ENCODE measurements around the gene PALM. TPM values are rescaled to one million over a fixed set of nuclear protein-coding genes. Genes with fewer than 3 reads are reported as not detected.

The PALM gene
- 63.5 and 105 TPM in 2 replicates for total RNA-seq
- polyA plus RNA-seq, result 23.0 and 33.0 TPM in 2 replicates

GRCh38 chr19:708154-709143 is at the start of gene PALM:
TSS of gene PALM (plus strand) at chr19:708935. CDS start at chr19:709147, 212 bp downstream.
- H3K4me3 ChIP-seq, result peak within 1 kb of the TSS; percentile 98
- no peak for TF ChIP-seq CTCF (IDR thresholded peaks at IDR 0.05; ENCODE audit: low read depth, low read length)
- peak within 1 kb of the TSS; percentile 75 for H3K27ac ChIP-seq
- no peaks in the 10 kb centered on the region for H3K9me3 ChIP-seq (ENCODE audit: low read depth)
- H3K4me1 ChIP-seq (ENCODE audit: low read depth), result no peaks in the 10 kb centered on the region
- DNase-seq (ENCODE audit: low read depth in 1 of 2, low spot score in 1 of 2), result peak; percentile 38 to 81
- H3K36me3 ChIP-seq, result no peaks in the 10 kb centered on the region
- no peaks in the 10 kb centered on the region for H3K27me3 ChIP-seq

DNA sequence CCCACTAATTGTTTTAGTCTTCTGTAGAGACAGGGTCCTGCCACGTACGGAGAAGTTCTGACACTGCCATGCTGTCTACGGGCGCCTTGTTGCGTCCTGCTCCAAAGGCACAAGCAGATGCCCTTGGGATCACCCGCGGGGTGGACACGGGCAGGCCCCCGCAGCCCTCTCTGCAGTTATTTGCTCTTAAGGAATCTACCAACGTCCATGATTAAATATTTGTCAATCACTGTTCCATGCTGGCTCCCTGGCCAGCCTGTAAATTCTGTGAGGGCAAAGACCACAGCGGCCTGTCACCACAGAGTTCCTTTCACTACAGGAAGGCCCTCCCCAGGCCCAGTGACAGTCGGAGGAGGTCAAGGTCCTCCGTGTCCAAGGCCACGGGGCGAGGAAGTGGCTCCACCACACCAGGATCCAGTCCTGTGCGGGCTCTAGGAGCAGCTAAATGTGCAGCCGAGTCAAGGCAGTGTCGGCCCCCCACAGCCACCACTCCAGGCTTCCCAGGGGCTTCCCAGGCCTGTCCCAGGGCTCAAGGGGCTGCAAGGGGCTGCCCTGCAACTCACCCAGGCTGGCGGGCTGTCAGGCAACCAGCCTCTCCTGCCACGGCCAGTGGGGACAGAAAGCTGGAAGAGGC is 47.8 kb upstream of the PALM start:
- no peak for DNase-seq (ENCODE audit: low read depth in 1 of 2, low spot score in 1 of 2)
- peak overlapping the region; percentile 82 for H3K27ac ChIP-seq
- H3K27me3 ChIP-seq, result no peaks in the 10 kb centered on the region
- no peak overlapping the region for H3K4me3 ChIP-seq
- TF ChIP-seq CTCF (IDR thresholded peaks at IDR 0.05; ENCODE audit: low read depth, low read length), result no peak
- H3K4me1 ChIP-seq (ENCODE audit: low read depth), result peaks cover 8% of the 10 kb centered on the region
- H3K36me3 ChIP-seq, result no peaks in the 10 kb centered on the region
- H3K9me3 ChIP-seq (ENCODE audit: low read depth), result no peaks in the 10 kb centered on the region

- Histone ChIP-seq H3K36me3 (no peaks in the 10 kb centered on the region), H3K4me1 (ENCODE audit: low read depth) (peaks cover 8% of the 10 kb centered on the region), H3K4me3 (peak overlapping the region; percentile 99), H3K27ac (peak overlapping the region; percentile 82), H3K9me3 (ENCODE audit: low read depth) (no peaks in the 10 kb centered on the region), H3K27me3 (no peaks in the 10 kb centered on the region)
- no peak for TF ChIP-seq CTCF (IDR thresholded peaks at IDR 0.05; ENCODE audit: low read depth, low read length)
- peak in 1 of 2 donors; percentile 12 for DNase-seq (ENCODE audit: low read depth in 1 of 2, low spot score in 1 of 2)
These were observed 47.1 kb upstream of the PALM start for GRCh38 chr19:661427-662196.

GRCh38 chr19:662207-662961 is 46.4 kb upstream of the PALM start:
- peak; percentile 35 to 59 for DNase-seq (ENCODE audit: low read depth in 1 of 2, low spot score in 1 of 2)
- Histone ChIP-seq H3K9me3 (ENCODE audit: low read depth) (no peaks in the 10 kb centered on the region), H3K4me1 (ENCODE audit: low read depth) (peaks cover 8% of the 10 kb centered on the region), H3K27me3 (no peaks in the 10 kb centered on the region), H3K4me3 (peak overlapping the region; percentile 99), H3K27ac (peak overlapping the region; percentile 82), H3K36me3 (no peaks in the 10 kb centered on the region)
- no peak for TF ChIP-seq CTCF (IDR thresholded peaks at IDR 0.05; ENCODE audit: low read depth, low read length)
